Psoas muscle (tissue), 8 donors: ENCODE measurements around the gene MRC2. TPM values are rescaled to one million over a fixed set of nuclear protein-coding genes. Genes with fewer than 3 reads are reported as not detected.

Experiments
- ATAC-seq, 4 donors: fragments of 200-7000 bp; cut with Tn5 transposase; one replicate each; pipeline ENCODE4 v1.9.1; 2020; ENCODE audit warnings: moderate library complexity in 3 of 4, mild to moderate bottlenecking in 2 of 4
- DNase-seq, 2 donors: peaks; one replicate each; pipeline ENCODE4 v3.0.0-alpha.2; 2020
- H3K27ac ChIP-seq: fragments of 200-600 bp; one replicate; pipeline ENCODE4 v1.8.0; 2022
- H3K27me3 ChIP-seq, 3 donors: fragments of 200-600 bp in 1 of 3; one replicate each; pipeline versions ENCODE4 v1.6.1 to v1.8.0; 2013 to 2022; ENCODE audit warnings: low read length in 2 of 3, mild to moderate bottlenecking in 2 of 3, moderate library complexity in 1 of 3; ENCODE audit not compliant: insufficient read depth in 3 of 3
- H3K36me3 ChIP-seq, 2 donors: fragments of 200-600 bp in 1 of 2; one replicate each; pipeline versions ENCODE4 v1.6.1 to v1.8.0; 2013 to 2022; ENCODE audit warnings: low read depth in 1 of 2, mild to moderate bottlenecking in 1 of 2, moderate library complexity in 1 of 2; ENCODE audit not compliant: insufficient read depth in 1 of 2
- H3K4me1 ChIP-seq: fragments of 200-600 bp; one replicate; pipeline ENCODE4 v1.8.0; 2022
- H3K4me3 ChIP-seq: fragments of 200-600 bp; one replicate; pipeline ENCODE4 v1.8.0; 2022; ENCODE audit warnings: mild to moderate bottlenecking
- H3K9me3 ChIP-seq: fragments of 200-600 bp; one replicate; pipeline ENCODE4 v1.8.0; 2022
- CTCF ChIP-seq: fragments of 200-600 bp; IDR thresholded peaks from one replicate; pipeline ENCODE4 v1.8.0; 2022; ENCODE audit warnings: antibody characterized with exemption
- whole genome bisulfite sequencing, 3 donors: extraction: QIAGEN DNeasy Blood & Tissue Kit; methylation state at CpG; one replicate each; pipeline versions ENCODE4 v1.1.6 to v1.1.7; 2013; 5-methylcytosine and 5-hydroxymethylcytosine counted together
- intact Hi-C, 2 donors: fragments of 100-400 bp; cut with DNase I; formaldehyde crosslinking; loops; one replicate each; pipeline versions ENCODE4 v1.11.0 to v1.14.2; 2022
- polyA plus RNA-seq, 3 donors: library from polyadenylated mRNA; stranded (reverse); fragments of 200-250 nt; gene quantifications; one replicate each; pipeline ENCODE4 v1.2.3, GENCODE V29; 2013
- total RNA-seq, 4 donors: library from RNA; stranded (reverse); fragmentation: NEBNext Ultra II Directional in 2 of 4; extraction: Animal tissue kit (Norgen Biotek cat#: 25700) in 2 of 4; gene quantifications; one replicate each; pipeline versions ENCODE4 v1.2.1 to v1.2.4, GENCODE V29; 2021 to 2023
- donor health status: healthy with polysubstance abuse.
- donor health status: DM: no; HTN: no; CAD: no; lungs with moderate emphysema.
- donor health status: Bipolar disorder and iron deficiency.
- donor health status: healthy.
- donor health status: DM: yes; HTN: yes; CAD: no.
- donor health status: DM: no; HTN: no; CAD: no.
- donor health status: DM: no; HTN: no; CAD: no.
- donor health status: DM: yes; HTN: yes; CAD: no.

Gene MRC2
- total and polyA plus RNA-seq, 7 donors = 3.5 to 17.5 (median 5.9) TPM

DNA sequence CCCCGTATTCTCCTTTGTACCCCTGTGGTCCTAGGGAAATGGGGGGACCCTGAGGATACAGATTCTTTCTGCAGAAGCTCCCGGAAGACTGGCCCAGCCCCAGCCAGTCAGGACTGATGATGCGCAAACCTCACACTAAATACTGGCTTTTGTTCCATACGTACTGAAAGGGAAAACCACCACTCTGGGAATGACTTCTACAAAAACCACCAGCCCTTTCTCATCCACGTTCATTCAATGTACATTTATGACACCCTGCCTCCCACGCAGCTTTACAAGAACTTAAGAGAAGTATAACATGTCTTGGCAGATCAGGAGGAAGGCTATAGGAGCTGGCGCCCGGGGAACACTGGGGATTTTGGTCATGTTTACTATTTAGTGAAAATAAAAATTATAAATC lies 110.0 kb downstream of the MRC2 start:
- no peaks in the 10 kb centered on the region for H3K27me3 ChIP-seq
- WGBS, 3 donors = 84 to 89% (median 88%) methylated on average over 8 of the region's 8 CpGs
- no peaks in the 10 kb centered on the region for H3K9me3 ChIP-seq
- no peak for DNase-seq
- H3K4me3 ChIP-seq = no peak overlapping the region
- no peaks in the 10 kb centered on the region for H3K4me1 ChIP-seq
- no peak overlapping the region for H3K27ac ChIP-seq
- intact Hi-C loops = no loop called here
- TF ChIP-seq CTCF = no peak
- no peaks in the 10 kb centered on the region for H3K36me3 ChIP-seq
- no peak for ATAC-seq

DNA sequence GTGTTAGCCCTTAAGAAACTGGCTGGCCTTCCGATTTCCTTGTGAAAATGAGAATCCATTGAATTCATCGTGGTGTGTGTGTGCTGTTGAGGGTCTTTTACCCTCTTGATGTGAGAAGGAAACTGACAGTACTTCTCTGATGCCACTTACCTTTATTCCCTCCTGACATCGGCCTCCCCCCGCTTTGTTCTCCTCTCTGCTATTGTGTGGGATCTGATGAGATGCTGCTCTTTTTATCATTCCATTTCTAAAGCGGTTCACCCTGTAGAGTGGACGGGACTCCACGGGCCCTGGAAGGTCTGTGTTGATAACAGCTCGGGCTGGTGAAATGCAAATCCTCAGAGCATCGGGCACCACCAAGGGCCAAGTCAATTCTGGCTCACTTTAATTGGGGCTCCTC lies 110.8 kb downstream of the MRC2 start:
- TF ChIP-seq CTCF = no peak
- DNase-seq (no peak), ATAC-seq (no peak)
- Histone ChIP-seq H3K4me1 (no peaks in the 10 kb centered on the region), H3K4me3 (no peak overlapping the region), H3K27ac (no peak overlapping the region), H3K27me3 (no peaks in the 10 kb centered on the region), H3K9me3 (no peaks in the 10 kb centered on the region), H3K36me3 (no peaks in the 10 kb centered on the region)
- 84 to 89% (median 85%) methylated on average over 9 of the region's 9 CpGs for WGBS, 3 donors
- intact Hi-C loops = no loop called here

DNA sequence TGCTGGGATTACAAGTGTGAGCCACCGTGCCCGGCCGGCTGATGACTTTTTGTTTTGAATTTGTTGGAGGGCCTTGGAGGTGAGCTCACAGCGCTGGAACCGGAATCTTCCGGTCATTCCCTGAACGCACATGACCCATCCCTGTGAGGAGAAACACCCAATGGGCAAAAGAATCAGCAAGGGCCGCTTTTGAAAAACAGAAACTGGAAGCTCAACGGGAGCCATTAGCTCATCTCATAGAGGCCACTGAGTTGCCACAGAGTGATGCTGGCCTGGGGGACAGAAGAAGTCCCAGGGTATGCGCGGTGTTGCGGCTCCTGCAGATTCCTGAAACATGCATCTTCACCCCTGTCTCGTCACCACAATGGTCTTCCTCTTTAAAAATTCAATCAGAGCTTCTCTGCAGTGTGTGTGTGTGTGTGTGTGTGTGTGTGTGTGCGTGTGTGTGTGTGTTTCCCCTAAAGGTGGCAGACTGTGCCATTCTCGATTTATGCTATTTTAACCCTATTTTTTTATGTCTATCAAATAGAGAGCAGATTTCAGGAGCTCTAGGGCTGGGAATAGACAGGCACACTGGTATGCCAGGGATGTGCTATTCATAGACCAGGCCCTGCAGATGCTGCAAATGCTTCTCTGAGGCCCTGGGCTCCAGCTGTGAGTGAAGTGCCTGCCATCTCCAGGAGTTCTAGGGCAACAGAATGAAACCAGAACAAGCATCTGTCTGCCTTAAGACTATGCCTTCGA lies 112.3 kb downstream of the MRC2 start:
- no peak for TF ChIP-seq CTCF
- 83 to 85% (median 84%) methylated on average over 16 of the region's 16 CpGs for WGBS, 3 donors
- H3K4me3 ChIP-seq = no peak overlapping the region
- ATAC-seq (no peak), DNase-seq (no peak)
- H3K9me3 ChIP-seq = no peaks in the 10 kb centered on the region
- no peak overlapping the region for H3K27ac ChIP-seq
- no peaks in the 10 kb centered on the region for H3K27me3 ChIP-seq
- intact Hi-C loops = no loop called here
- H3K36me3 ChIP-seq = no peaks in the 10 kb centered on the region
- H3K4me1 ChIP-seq = no peaks in the 10 kb centered on the region

DNA sequence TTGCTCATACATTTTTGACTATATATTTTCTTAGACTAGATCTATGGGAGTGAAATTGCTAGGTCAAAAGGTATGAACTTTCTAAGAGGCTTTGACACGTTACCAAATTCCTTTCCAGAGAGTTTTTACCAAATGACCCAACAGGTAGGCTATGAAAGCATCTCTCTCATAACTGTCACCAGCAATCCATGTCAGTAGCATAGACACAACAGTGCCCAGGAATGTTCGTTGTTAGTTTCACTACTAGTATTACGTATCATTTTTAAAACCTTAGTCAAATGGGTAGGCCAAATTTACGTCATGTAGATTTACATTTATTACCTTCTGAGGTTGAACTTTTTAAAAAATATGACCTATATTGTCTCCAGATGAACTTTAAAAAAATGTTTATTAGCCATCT lies 113.8 kb downstream of the MRC2 start:
- Histone ChIP-seq H3K4me1 (no peaks in the 10 kb centered on the region), H3K4me3 (no peak overlapping the region), H3K36me3 (no peaks in the 10 kb centered on the region), H3K9me3 (no peaks in the 10 kb centered on the region), H3K27me3 (no peaks in the 10 kb centered on the region), H3K27ac (no peak overlapping the region)
- DNase-seq = no peak
- TF ChIP-seq CTCF = no peak
- 89 to 93% (median 90%) methylated on average over 4 of the region's 4 CpGs for WGBS, 3 donors
- no peak for ATAC-seq
- intact Hi-C loops = no loop called here

Other genes with a start within 250 kb of the MRC2 start
- not detected for gene EFCAB3, start 247.1 kb upstream of the MRC2 start, total RNA-seq
- gene EFCAB3, start 247.1 kb upstream of the MRC2 start, polyA plus RNA-seq = under 1 TPM in 1 of 3 donors, not detected in 2; 0.08 TPM
- 10 to 100 TPM; 12.8 to 16.9 (median 15.5) TPM for gene METTL2A, start 203.8 kb upstream of the MRC2 start, total RNA-seq
- 10 to 100 TPM in 2 of 3 donors, 1 to 10 TPM in 1; 9.6 to 28.3 (median 19.0) TPM for gene METTL2A, start 203.8 kb upstream of the MRC2 start, polyA plus RNA-seq
- 10 to 100 TPM; 26.7 to 50.0 (median 41.8) TPM for gene TLK2, start 148.8 kb upstream of the MRC2 start, total RNA-seq
- 10 to 100 TPM; 23.1 to 51.9 (median 27.3) TPM for gene TLK2, start 148.8 kb upstream of the MRC2 start, polyA plus RNA-seq
- gene MARCHF10, start 180.6 kb downstream of the MRC2 start, total RNA-seq = not detected
- gene MARCHF10, start 180.6 kb downstream of the MRC2 start, polyA plus RNA-seq = under 1 TPM in 1 of 3 donors, not detected in 2; 0.01 TPM